IPS-18c (cell line): ENCODE results near the gene HHIP.
"Not testable (repeated sequence)": the region's sequence is repeated elsewhere in the genome, so short reads cannot be mapped to it uniquely, and the experiment has no call there.

Experiments used
- H3K4me3 ChIP-seq: 2 replicates; pipeline ENCODE4 v1.7.0; 2013; ENCODE audit warnings: low read depth, mild to moderate bottlenecking, low read length, moderate library complexity; ENCODE audit not compliant: insufficient read depth
- H3K9me3 ChIP-seq: one replicate; pipeline ENCODE4 v1.6.1; 2013; ENCODE audit warnings: mild to moderate bottlenecking, low read length, moderate library complexity; ENCODE audit not compliant: control insufficient read depth, insufficient read depth

HHIP gene

GRCh38 chr4:144718958-144719512 lies 73.1 kb downstream of the HHIP start:
- Histone ChIP-seq H3K4me3 (no peak overlapping the region), H3K9me3 (no peaks in the 10 kb centered on the region)

GRCh38 chr4:144720491-144720890 lies 74.5 kb downstream of the HHIP start:
- Histone ChIP-seq H3K9me3 (no peaks in the 10 kb centered on the region), H3K4me3 (no peak overlapping the region)

- Histone ChIP-seq H3K9me3 (no peaks in the 10 kb centered on the region), H3K4me3 (no peak overlapping the region)
These were observed 76.0 kb downstream of the HHIP start for GRCh38 chr4:144721994-144722393.

- Histone ChIP-seq H3K9me3 (no peaks in the 10 kb centered on the region), H3K4me3 (no peak overlapping the region)
These were observed 77.5 kb downstream of the HHIP start for GRCh38 chr4:144723471-144723870.

- H3K4me3 ChIP-seq: no peak overlapping the region
- no peaks in the 10 kb centered on the region for H3K9me3 ChIP-seq
These were observed 83.2 kb downstream of the HHIP start for GRCh38 chr4:144729175-144729574.

GRCh38 chr4:144732584-144733428 lies 86.8 kb downstream of the HHIP start:
- Histone ChIP-seq H3K9me3 (no peaks in the 10 kb centered on the region), H3K4me3 (no peak overlapping the region)

- Histone ChIP-seq H3K4me3 (no peak overlapping the region), H3K9me3 (no peaks in the 10 kb centered on the region)
These were observed 87.6 kb downstream of the HHIP start for GRCh38 chr4:144733566-144733965.

GRCh38 chr4:144734522-144734921 lies 88.6 kb downstream of the HHIP start:
- Histone ChIP-seq H3K4me3 (no peak overlapping the region), H3K9me3 (no peaks in the 10 kb centered on the region)

GRCh38 chr4:144738649-144739048 lies 92.7 kb downstream of the HHIP start:
- H3K9me3 ChIP-seq: no peaks in the 10 kb centered on the region
- no peak overlapping the region for H3K4me3 ChIP-seq

GRCh38 chr4:144739511-144740033 lies 93.6 kb downstream of the HHIP start:
- Histone ChIP-seq H3K9me3 (no peaks in the 10 kb centered on the region), H3K4me3 (no peak overlapping the region)

GRCh38 chr4:144740316-144740715 lies 94.4 kb downstream of the HHIP start:
- Histone ChIP-seq H3K9me3 (no peaks in the 10 kb centered on the region), H3K4me3 (no peak overlapping the region)

GRCh38 chr4:144748814-144749555 lies 103.0 kb downstream of the HHIP start:
- Histone ChIP-seq H3K4me3 (no peak overlapping the region), H3K9me3 (no peaks in the 10 kb centered on the region)

GRCh38 chr4:144750348-144750747 lies 104.4 kb downstream of the HHIP start:
- no peak overlapping the region for H3K4me3 ChIP-seq
- H3K9me3 ChIP-seq: no peaks in the 10 kb centered on the region

- Histone ChIP-seq H3K4me3 (no peak overlapping the region), H3K9me3 (no peaks in the 10 kb centered on the region)
These were observed 108.8 kb downstream of the HHIP start for GRCh38 chr4:144754562-144755410.

- Histone ChIP-seq H3K4me3 (no peak overlapping the region), H3K9me3 (no peaks in the 10 kb centered on the region)
These were observed 112.0 kb downstream of the HHIP start for GRCh38 chr4:144757969-144758368.

- H3K4me3 ChIP-seq, H3K9me3 ChIP-seq: not testable (repeated sequence)
These were observed 122.9 kb downstream of the HHIP start for GRCh38 chr4:144768809-144769208.

- H3K4me3 ChIP-seq: no peak overlapping the region
- no peaks in the 10 kb centered on the region for H3K9me3 ChIP-seq
These were observed 132.4 kb downstream of the HHIP start for GRCh38 chr4:144778364-144778763.
